Measurements from ENCODE around the gene RASA3. TPM values are rescaled to one million over a fixed set of nuclear protein-coding genes. Genes with fewer than 3 reads are reported as not detected.

The RASA3 gene
- total RNA-seq, 2 experiments from 2014 or later: 28.9 to 32.3 TPM

GRCh38 chr13:114033541-114034315 lies 98.7 kb downstream of the RASA3 start:
- Mint-ChIP-seq H3K27ac (no peak overlapping the region), H3K9me3 (peaks cover 7% of the 10 kb centered on the region), H3K36me3 (ENCODE audit: low read depth) (peaks cover 16% of the 10 kb centered on the region), H3K4me1 (ENCODE audit: low read depth) (peaks cover 22% of the 10 kb centered on the region), H3K27me3 (no peaks in the 10 kb centered on the region), H3K4me3 (no peak overlapping the region)
- ChIA-PET CTCF (no interaction called here), POLR2A (no interaction called here)
- TF ChIP-seq CTCF (IDR thresholded peaks at IDR 0.05): no peak
- DNase-seq (no peak), ATAC-seq (no peak)
- intact Hi-C loops (cut with micrococcal nuclease): loop anchor here (2.0 kb wide), 1 partner anchor 69 kb away; no protein-coding TSS in a partner anchor

- H3K9me3 Mint-ChIP-seq: peaks cover 7% of the 10 kb centered on the region
- CTCF ChIA-PET: no interaction called here
- ATAC-seq: no peak
- H3K27me3 Mint-ChIP-seq: no peaks in the 10 kb centered on the region
- H3K27ac Mint-ChIP-seq: no peak overlapping the region
- H3K4me3 Mint-ChIP-seq: no peak overlapping the region
- peaks cover 14% of the 10 kb centered on the region for H3K36me3 Mint-ChIP-seq (ENCODE audit: low read depth)
- TF ChIP-seq CTCF (IDR thresholded peaks at IDR 0.05): no peak
- intact Hi-C loops (cut with micrococcal nuclease): no loop called here
- H3K4me1 Mint-ChIP-seq (ENCODE audit: low read depth): peaks cover 18% of the 10 kb centered on the region
- POLR2A ChIA-PET: no interaction called here
- DNase-seq: no peak
Observed at GRCh38 chr13:114032126-114032799, 100.2 kb downstream of the RASA3 start.

GRCh38 chr13:114031631-114032030 lies 100.8 kb downstream of the RASA3 start:
- H3K27ac Mint-ChIP-seq: peak overlapping the region; percentile 22
- peaks cover 16% of the 10 kb centered on the region for H3K4me1 Mint-ChIP-seq (ENCODE audit: low read depth)
- POLR2A ChIA-PET: no interaction called here
- H3K9me3 Mint-ChIP-seq: peaks cover 7% of the 10 kb centered on the region
- H3K27me3 Mint-ChIP-seq: no peaks in the 10 kb centered on the region
- DNase-seq (no peak), ATAC-seq (no peak)
- no peak for TF ChIP-seq CTCF (IDR thresholded peaks at IDR 0.05)
- no peak overlapping the region for H3K4me3 Mint-ChIP-seq
- CTCF ChIA-PET: no interaction called here
- peaks cover 14% of the 10 kb centered on the region for H3K36me3 Mint-ChIP-seq (ENCODE audit: low read depth)
- intact Hi-C loops (cut with micrococcal nuclease): no loop called here

GRCh38 chr13:114030666-114031610 lies 101.5 kb downstream of the RASA3 start:
- ChIA-PET POLR2A (no interaction called here), CTCF (no interaction called here)
- peaks cover 16% of the 10 kb centered on the region for H3K4me1 Mint-ChIP-seq (ENCODE audit: low read depth)
- peak; percentile 34 for ATAC-seq
- H3K4me3 Mint-ChIP-seq: no peak overlapping the region
- no peak for TF ChIP-seq CTCF (IDR thresholded peaks at IDR 0.05)
- intact Hi-C loops (cut with micrococcal nuclease): no loop called here
- H3K9me3 Mint-ChIP-seq: peaks cover 7% of the 10 kb centered on the region
- peak overlapping the region; percentile 22 for H3K27ac Mint-ChIP-seq
- peaks cover 14% of the 10 kb centered on the region for H3K36me3 Mint-ChIP-seq (ENCODE audit: low read depth)
- no peaks in the 10 kb centered on the region for H3K27me3 Mint-ChIP-seq
- no peak for DNase-seq

Data from activated CD8-positive, alpha-beta T cell treated with anti-CD3 and anti-CD28 coated beads for 36 hours (primary cell).